GM23338 (cell line): ENCODE measurements around the gene C19orf47. TPM values are rescaled to one million over a fixed set of nuclear protein-coding genes. Genes with fewer than 3 reads are reported as not detected.

Experiments used
- ATAC-seq: fragments of 200-7000 bp; cut with Tn5 transposase; 3 replicates; pipeline ENCODE4 v1.9.1; 2020
- DNase-seq: peaks from one replicate; pipeline ENCODE4 v3.0.0-alpha.2; 2015; ENCODE audit warnings: low spot score
- H2AFZ ChIP-seq: fragments of 200-600 bp; sonication (generic); 2 replicates; pipeline ENCODE4 v1.8.0; 2016; ENCODE audit warnings: antibody characterized with exemption, mild to moderate bottlenecking, moderate library complexity
- H3F3A ChIP-seq: fragments of 200-600 bp; sonication (generic); replicated peaks from 2 replicates; pipeline ENCODE4 v1.8.0; 2017; ENCODE audit warnings: antibody characterized with exemption, mixed run types, low read depth
- H3K27ac ChIP-seq: fragments of 200-600 bp; sonication (generic); 2 replicates; pipeline ENCODE4 v1.6.1; 2016; ENCODE audit warnings: low read depth
- H3K27me3 ChIP-seq: fragments of 200-600 bp; sonication (generic); 2 replicates; pipeline ENCODE4 v1.8.0; 2016; ENCODE audit warnings: mild to moderate bottlenecking, mixed run types, moderate library complexity; ENCODE audit not compliant: insufficient read depth
- H3K36me3 ChIP-seq: fragments of 200-600 bp; sonication (generic); 2 replicates; pipeline ENCODE4 v1.8.0; 2016; ENCODE audit warnings: mild to moderate bottlenecking; ENCODE audit not compliant: insufficient read depth
- H3K4me1 ChIP-seq: fragments of 200-600 bp; sonication (generic); 2 replicates; pipeline ENCODE4 v1.8.0; 2016; ENCODE audit warnings: mild to moderate bottlenecking, moderate library complexity; ENCODE audit not compliant: insufficient read depth
- H3K4me2 ChIP-seq: fragments of 200-600 bp; sonication (generic); 2 replicates; pipeline ENCODE4 v1.7.1; 2017; ENCODE audit warnings: mixed run types
- H3K4me3 ChIP-seq: fragments of 200-600 bp; sonication (generic); 2 replicates; pipeline ENCODE4 v1.6.1; 2016; ENCODE audit warnings: mixed run types
- H3K79me2 ChIP-seq: fragments of 200-600 bp; sonication (generic); replicated peaks from 2 replicates; pipeline ENCODE4 v1.8.0; 2017; ENCODE audit warnings: mild to moderate bottlenecking; ENCODE audit not compliant: insufficient read depth
- H3K9me2 ChIP-seq: fragments of 200-600 bp; sonication (generic); 2 replicates; pipeline ENCODE4 v1.8.0; 2017; ENCODE audit not compliant: insufficient read depth
- H4K20me1 ChIP-seq: fragments of 200-600 bp; sonication (generic); replicated peaks from 2 replicates; pipeline ENCODE4 v1.8.0; 2017; ENCODE audit warnings: mild to moderate bottlenecking; ENCODE audit not compliant: insufficient read depth
- H3K27ac Mint-ChIP-seq: 2 replicates; pipeline ENCODE4 v1.8.0; 2020; ENCODE audit warnings: inconsistent platforms, mild to moderate bottlenecking, moderate library complexity, mixed read lengths
- H3K27me3 Mint-ChIP-seq: 3 replicates; pipeline ENCODE4 v1.8.0; 2022; ENCODE audit warnings: low read depth, mild to moderate bottlenecking, moderate library complexity, mixed read lengths, inconsistent platforms; ENCODE audit not compliant: insufficient read depth, poor library complexity
- H3K36me3 Mint-ChIP-seq: 3 replicates; pipeline ENCODE4 v1.8.0; 2021; ENCODE audit warnings: low read depth, mild to moderate bottlenecking, inconsistent platforms, moderate library complexity, mixed read lengths
- H3K4me1 Mint-ChIP-seq: 3 replicates; pipeline ENCODE4 v1.8.0; 2020; ENCODE audit warnings: mild to moderate bottlenecking, inconsistent platforms, mixed read lengths
- H3K4me3 Mint-ChIP-seq: 3 replicates; pipeline ENCODE4 v1.8.0; 2021; ENCODE audit warnings: moderate library complexity, mild to moderate bottlenecking, inconsistent platforms, mixed read lengths
- H3K9me3 Mint-ChIP-seq: 3 replicates; pipeline ENCODE4 v1.8.0; 2020; ENCODE audit warnings: moderate library complexity, mild to moderate bottlenecking, inconsistent platforms, mixed read lengths
- CREB1 ChIP-seq: fragments of 250-450 bp; sonication (Bioruptor Pico); IDR thresholded peaks from 2 replicates; pipeline ENCODE4 v1.5.0; 2020; ENCODE audit warnings: low read depth, mild to moderate bottlenecking, moderate library complexity
- CTCF ChIP-seq, 2 experiments: fragments of 200-600 bp in 1 of 2; sonication (generic) in 1 of 2; conservative IDR thresholded peaks; 2 replicates each; pipeline versions ENCODE4 v1.5.1 to v1.6.1; 2016 to 2017; ENCODE audit warnings: antibody characterized with exemption in 2 of 2, low read depth in 2 of 2, mild to moderate bottlenecking in 2 of 2, moderate library complexity in 1 of 2
- ETS1 ChIP-seq: IDR thresholded peaks from 2 replicates; pipeline ENCODE4 v1.6.1; 2016; ENCODE audit warnings: antibody characterized with exemption
- EZH2 ChIP-seq: fragments of 200-600 bp; sonication (generic); IDR thresholded peaks from one replicate; pipeline ENCODE4 v1.8.0; 2017; ENCODE audit warnings: antibody characterized with exemption, mild to moderate bottlenecking, low read depth; ENCODE audit not compliant: unreplicated experiment
- EZH2phosphoT487 ChIP-seq: fragments of 200-600 bp; sonication (generic); IDR thresholded peaks from one replicate; pipeline ENCODE4 v1.8.1; 2018; ENCODE audit warnings: antibody characterized with exemption; ENCODE audit not compliant: unreplicated experiment
- JUNB ChIP-seq: IDR thresholded peaks from one replicate; pipeline ENCODE4 v1.6.1; 2016; ENCODE audit warnings: antibody characterized with exemption; ENCODE audit not compliant: unreplicated experiment
- NANOG ChIP-seq: IDR thresholded peaks from 2 replicates; pipeline ENCODE4 v1.6.1; 2016; ENCODE audit warnings: antibody characterized with exemption, borderline replicate concordance
- POLR2AphosphoS5 ChIP-seq: IDR thresholded peaks from 2 replicates; pipeline ENCODE4 v1.6.1; 2016; ENCODE audit warnings: antibody characterized with exemption, low read depth
- REST ChIP-seq: IDR thresholded peaks from one replicate; pipeline ENCODE4 v1.6.1; 2018; ENCODE audit warnings: antibody characterized with exemption; ENCODE audit not compliant: unreplicated experiment
- STAT1 ChIP-seq: IDR thresholded peaks from one replicate; pipeline ENCODE4 v1.6.1; 2016; ENCODE audit warnings: antibody characterized with exemption; ENCODE audit not compliant: unreplicated experiment
- ZNF114 ChIP-seq: fragments of 250-450 bp; sonication (Bioruptor Pico); IDR thresholded peaks from 2 replicates; pipeline ENCODE4 v1.5.0; 2020; ENCODE audit warnings: mild to moderate bottlenecking, moderate library complexity
- ZNF331 ChIP-seq: fragments of 250-450 bp; sonication (Bioruptor Pico); IDR thresholded peaks from 2 replicates; pipeline ENCODE4 v1.5.0; 2020; ENCODE audit warnings: low read depth, mild to moderate bottlenecking, moderate library complexity
- ZNF462 ChIP-seq: fragments of 250-450 bp; sonication (Bioruptor Pico); IDR thresholded peaks from 2 replicates; pipeline ENCODE4 v1.5.0; 2020; ENCODE audit warnings: mild to moderate bottlenecking, moderate library complexity
- polyA plus RNA-seq: library from polyadenylated mRNA; unstranded; fragments of >200 nt; fragmentation: Nextera tagmentation; extraction: Ambion mirVana; gene quantifications from 2 replicates; pipeline ENCODE4 v1.2.1, GENCODE V29; 2016
- total RNA-seq: library from RNA; depleted of rRNA; stranded (reverse); fragments of >200 nt; shearing (Covaris generic); gene quantifications from 2 replicates; pipeline ENCODE4 v1.2.3, GENCODE V29; 2014

C19orf47 gene
- total and polyA plus RNA-seq, 2 experiments from 2014 or later: 13.1 to 26.6 TPM

- Mint-ChIP-seq H3K27me3 (no peaks in the 10 kb centered on the region), H3K4me3 (no peak overlapping the region), H3K36me3 (peaks cover 8% of the 10 kb centered on the region; the same call in 2 of the 3 replicates), H3K9me3 (no peaks in the 10 kb centered on the region), H3K27ac (peak overlapping the region; percentile 2; the same call in 1 of the 2 replicates), H3K4me1 (no peaks in the 10 kb centered on the region)
- no peak overlapping the region for H3K4me3 ChIP-seq
- no peak overlapping the region for H3K4me2 ChIP-seq
- H4K20me1 ChIP-seq: 0 out of 2 replicates have a peak, but pooled peaks cover 4% of the 10 kb centered on the region
- no peaks in the 10 kb centered on the region for H3K36me3 ChIP-seq
- no peaks in the 10 kb centered on the region for H3F3A ChIP-seq
- no peak for TF ChIP-seq STAT1
- no peak for TF ChIP-seq ETS1
- TF ChIP-seq POLR2AphosphoS5: no peak
- no peak for TF ChIP-seq EZH2
- TF ChIP-seq NANOG: no peak
- no peak for TF ChIP-seq CREB1
- no peak for TF ChIP-seq EZH2phosphoT487
- TF ChIP-seq ZNF114 (CRISPR knock-in tag): no peak
- TF ChIP-seq ZNF462 (CRISPR knock-in tag): no peak
- no peak for TF ChIP-seq ZNF331
- no peak for TF ChIP-seq CTCF (conservative IDR thresholded peaks at IDR 0.05; ENCODE audit: low read depth in 2 of 2)
- TF ChIP-seq JUNB: no peak
- TF ChIP-seq REST: no peak
- H2AFZ ChIP-seq: no peak overlapping the region
- peaks cover 9% of the 10 kb centered on the region for H3K79me2 ChIP-seq
- H3K4me1 ChIP-seq: no peaks in the 10 kb centered on the region
- DNase-seq (no peak), ATAC-seq (no peak)
- H3K9me2 ChIP-seq: no peaks in the 10 kb centered on the region
- H3K27me3 ChIP-seq: no peaks in the 10 kb centered on the region
- no peak overlapping the region for H3K27ac ChIP-seq
Observed at GRCh38 chr19:40341601-40342482, 6.4 kb downstream of the C19orf47 start.
